ENCODE results near the gene RPL3.
A peak's percentile ranks its signal among the peaks of the same experiment; 100 is the strongest.

The RPL3 gene

DNA sequence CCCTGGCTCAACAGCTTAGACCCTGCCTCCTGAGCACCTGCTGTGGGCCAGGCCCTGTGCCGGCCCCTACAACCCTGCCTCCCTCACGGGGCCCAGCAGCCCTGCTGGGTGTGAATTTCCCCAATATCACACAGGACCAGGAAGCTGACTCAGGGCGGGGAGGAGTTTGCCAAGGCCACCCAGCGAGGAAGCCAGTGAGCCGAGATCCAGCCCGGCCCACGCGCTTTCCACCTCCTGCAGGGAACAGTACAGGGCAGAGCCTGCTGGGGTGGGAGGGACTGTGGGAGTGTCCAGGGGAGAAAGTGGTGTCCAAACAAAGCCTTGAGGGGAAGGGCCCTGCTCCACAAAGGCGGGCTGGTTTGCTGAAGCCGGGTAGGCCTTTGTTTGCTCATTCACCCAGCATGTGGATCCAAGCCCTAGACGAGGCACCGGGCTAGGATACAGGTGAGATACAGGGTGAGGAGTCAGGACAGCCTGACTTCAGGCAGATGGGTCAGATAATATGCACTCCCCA lies 26.8 kb downstream of the RPL3 start:
- H3K27ac ChIP-seq, result peak overlapping the region; percentile 68
- TF ChIP-seq, protein P1, sequence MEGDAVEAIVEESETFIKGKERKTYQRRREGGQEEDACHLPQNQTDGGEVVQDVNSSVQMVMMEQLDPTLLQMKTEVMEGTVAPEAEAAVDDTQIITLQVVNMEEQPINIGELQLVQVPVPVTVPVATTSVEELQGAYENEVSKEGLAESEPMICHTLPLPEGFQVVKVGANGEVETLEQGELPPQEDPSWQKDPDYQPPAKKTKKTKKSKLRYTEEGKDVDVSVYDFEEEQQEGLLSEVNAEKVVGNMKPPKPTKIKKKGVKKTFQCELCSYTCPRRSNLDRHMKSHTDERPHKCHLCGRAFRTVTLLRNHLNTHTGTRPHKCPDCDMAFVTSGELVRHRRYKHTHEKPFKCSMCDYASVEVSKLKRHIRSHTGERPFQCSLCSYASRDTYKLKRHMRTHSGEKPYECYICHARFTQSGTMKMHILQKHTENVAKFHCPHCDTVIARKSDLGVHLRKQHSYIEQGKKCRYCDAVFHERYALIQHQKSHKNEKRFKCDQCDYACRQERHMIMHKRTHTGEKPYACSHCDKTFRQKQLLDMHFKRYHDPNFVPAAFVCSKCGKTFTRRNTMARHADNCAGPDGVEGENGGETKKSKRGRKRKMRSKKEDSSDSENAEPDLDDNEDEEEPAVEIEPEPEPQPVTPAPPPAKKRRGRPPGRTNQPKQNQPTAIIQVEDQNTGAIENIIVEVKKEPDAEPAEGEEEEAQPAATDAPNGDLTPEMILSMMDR (conservative IDR thresholded peaks at IDR 0.05), result no peak
- TF ChIP-seq ZFX (IDR thresholded peaks at IDR 0.05), result peak; percentile 54; the same call in 1 of the 2 replicates

DNA sequence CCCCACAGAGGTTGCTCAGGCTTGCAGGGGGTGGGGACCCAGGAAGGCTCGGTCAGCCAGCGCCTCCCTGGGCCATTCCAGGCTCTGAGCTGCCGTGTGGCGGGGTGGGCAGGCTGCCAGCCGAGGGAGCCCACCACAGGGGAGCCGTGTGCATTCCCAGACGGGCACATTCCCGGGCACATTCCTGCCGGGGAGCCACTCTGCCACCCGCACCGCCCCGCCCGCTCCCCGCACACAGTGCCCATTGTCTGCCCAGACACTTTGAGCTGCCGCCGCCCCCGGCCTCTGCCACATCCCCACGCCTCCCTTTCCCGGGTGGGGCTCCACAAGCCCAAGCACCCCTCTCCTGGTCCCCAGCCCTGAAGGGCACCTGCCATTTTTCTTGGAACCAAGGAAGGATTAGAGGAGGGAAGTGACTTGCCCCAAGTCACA lies 27.4 kb downstream of the RPL3 start:
- TF ChIP-seq, protein P1 (conservative IDR thresholded peaks at IDR 0.05), result no peak
- no peak for TF ChIP-seq ZFX (IDR thresholded peaks at IDR 0.05)
- H3K27ac ChIP-seq, result peak overlapping the region; percentile 68

DNA sequence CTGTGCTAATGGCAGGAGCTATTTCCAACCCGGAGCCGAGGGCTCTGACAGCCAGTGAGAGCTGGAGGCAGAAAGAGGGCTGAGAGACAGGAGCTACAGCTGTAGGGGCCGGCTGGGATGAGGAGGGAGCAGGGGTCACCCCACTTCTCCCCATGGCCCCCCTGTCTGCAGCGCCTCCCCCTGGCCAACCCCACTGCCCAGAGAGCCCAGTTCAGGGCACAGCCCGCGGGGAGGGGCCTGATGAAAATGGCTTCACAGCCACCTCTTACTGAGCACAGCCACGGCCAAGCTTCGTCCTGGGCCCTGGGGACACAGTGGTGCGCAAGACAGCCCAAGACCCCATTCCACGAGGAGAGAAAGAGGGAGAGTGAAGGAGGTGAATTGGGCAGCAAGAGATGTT lies 27.9 kb downstream of the RPL3 start:
- no peak for TF ChIP-seq ZFX (IDR thresholded peaks at IDR 0.05)
- TF ChIP-seq, protein P1 (conservative IDR thresholded peaks at IDR 0.05), result no peak
- H3K27ac ChIP-seq, result peak overlapping the region; percentile 68

DNA sequence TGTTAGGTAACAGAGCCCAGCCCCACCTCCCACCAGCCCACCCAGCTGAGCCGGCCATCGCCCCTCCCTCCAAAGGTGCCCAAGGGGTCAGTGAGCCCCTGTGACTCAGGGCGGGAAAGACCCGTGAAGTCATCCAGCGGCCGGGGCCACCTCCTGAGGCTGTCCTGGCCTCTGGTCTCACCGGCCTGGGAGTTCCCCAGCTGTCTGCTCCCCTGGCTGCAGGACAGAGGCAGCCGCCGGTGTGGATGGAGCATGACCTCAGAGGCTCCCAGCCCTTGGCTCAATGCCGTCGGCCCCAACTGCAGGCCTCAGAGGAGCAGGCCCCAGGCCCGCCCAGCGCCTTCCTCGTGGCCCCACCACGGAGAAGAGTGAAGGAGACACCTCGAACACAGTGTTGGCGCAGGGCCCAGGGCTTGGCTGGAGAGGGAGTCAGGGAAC lies 28.7 kb downstream of the RPL3 start:
- H3K27ac ChIP-seq, result no peak overlapping the region
- TF ChIP-seq, protein P1 (conservative IDR thresholded peaks at IDR 0.05), result no peak
- no peak for TF ChIP-seq ZFX (IDR thresholded peaks at IDR 0.05)

DNA sequence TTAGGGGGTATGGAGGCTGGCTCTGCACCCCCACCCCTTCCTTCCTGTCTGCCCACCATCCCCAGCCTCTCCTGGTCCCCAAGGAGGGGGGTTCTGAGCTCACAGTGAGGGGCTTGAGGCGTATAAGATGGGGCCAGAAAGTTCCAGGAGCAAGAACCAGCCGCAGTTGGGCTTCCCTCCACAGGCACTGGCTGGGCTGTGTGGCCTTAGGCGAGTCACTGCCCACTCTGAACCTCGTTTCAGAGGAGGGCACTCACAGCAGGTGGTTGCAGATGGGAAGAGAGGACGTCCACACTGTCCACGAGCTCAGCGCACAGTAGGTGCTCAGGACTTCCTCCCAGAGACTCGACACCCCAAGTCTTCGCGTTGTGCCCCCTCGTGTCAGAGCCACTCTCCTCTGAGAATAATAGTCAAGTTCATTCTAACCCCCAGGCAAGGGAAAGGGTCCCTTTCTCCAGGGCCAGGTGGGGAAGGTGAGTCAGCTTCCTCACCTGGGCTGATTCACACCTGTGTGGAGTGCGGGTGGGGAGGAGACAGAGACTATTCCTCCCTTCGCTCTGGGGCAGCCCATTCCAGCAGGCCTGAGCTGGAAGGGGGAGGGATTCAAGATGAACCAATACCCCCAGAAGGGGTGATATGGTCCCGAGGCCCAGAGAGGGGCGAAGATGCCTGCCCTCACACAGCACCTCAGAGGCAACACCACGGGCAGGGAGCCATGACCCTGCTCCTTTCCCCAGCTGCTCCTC lies 29.3 kb downstream of the RPL3 start:
- H3K27ac ChIP-seq, result no peak overlapping the region
- no peak for TF ChIP-seq ZFX (IDR thresholded peaks at IDR 0.05)
- TF ChIP-seq, protein P1 (conservative IDR thresholded peaks at IDR 0.05), result no peak

DNA sequence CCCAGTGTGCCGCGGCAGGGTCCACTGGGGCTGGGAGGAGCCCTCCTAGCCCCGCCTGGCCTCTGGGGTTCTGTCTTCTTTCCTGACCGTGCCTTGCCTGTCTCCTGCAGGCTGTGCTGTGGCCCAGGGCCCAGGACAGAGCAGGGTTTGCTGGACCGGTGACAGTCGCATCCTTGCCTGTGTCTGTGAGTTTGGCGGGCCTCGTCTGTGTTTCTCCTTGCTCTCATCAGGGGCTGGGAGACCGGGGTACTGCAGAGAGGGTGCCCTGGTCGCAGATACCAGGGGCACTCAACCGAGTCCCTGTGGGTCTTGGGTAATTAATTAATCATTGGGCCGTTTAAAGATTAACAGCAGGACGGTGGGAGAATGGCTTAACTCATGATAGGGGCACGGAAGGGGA lies 29.9 kb downstream of the RPL3 start:
- H3K27ac ChIP-seq, result no peak overlapping the region
- TF ChIP-seq, protein P1 (conservative IDR thresholded peaks at IDR 0.05), result no peak
- TF ChIP-seq ZFX (IDR thresholded peaks at IDR 0.05), result no peak

DNA sequence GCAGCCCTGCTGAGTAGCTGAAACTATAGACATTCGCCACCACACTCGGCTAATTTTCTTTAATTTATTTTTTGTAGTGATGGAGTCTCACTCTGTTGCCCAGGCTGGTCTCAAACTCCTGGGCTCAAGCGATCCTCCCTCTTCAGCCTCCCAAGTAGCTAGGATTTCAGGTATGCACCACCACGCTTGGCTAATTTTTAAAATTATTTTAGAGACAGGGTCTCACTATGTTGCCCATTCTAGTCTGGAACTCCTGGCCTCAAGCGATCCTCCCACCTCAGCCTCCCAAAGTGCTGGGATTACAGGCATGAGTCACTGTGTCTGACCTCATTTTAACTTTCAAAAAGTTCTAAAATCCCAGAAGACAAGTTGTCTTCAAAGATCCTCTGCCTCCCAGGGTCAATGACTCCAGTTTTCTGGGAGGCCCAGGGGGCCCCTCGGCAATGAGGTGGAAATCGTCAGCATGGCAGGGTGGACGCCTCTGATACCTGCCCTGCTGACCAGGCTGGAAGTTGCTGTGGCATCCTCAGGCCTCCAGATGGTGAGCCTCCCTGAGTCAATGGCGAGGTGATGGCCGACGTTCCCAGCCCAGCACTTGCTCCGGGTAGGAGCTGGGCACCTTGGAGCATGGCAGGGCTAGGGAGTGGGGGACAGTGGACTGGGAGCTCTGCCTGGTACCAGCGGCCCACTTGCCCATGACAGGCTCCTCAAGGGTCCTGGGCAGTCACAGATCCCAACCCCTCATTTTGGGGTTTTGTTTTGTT lies 31.1 kb downstream of the RPL3 start:
- TF ChIP-seq ZFX (IDR thresholded peaks at IDR 0.05), result no peak
- TF ChIP-seq, protein P1 (conservative IDR thresholded peaks at IDR 0.05), result no peak
- H3K27ac ChIP-seq, result no peak overlapping the region
